ENCODE measurements around the gene ZC3H7A. TPM values are rescaled to one million over a fixed set of nuclear protein-coding genes. Genes with fewer than 3 reads are reported as not detected.

The ZC3H7A gene
- total and polyA plus RNA-seq, 2 of the 13 experiments (the other 11 are each of a cell fraction or from before 2014, with no cell fraction given): 29.2 to 36.8 TPM

- TF ChIP-seq E2F2 (CRISPR knock-in tag; IDR thresholded peaks at IDR 0.05; ENCODE audit: borderline replicate concordance) (no peak; the same call in 1 of the 2 replicates), NCOA2 (CRISPR knock-in tag; IDR thresholded peaks at IDR 0.05) (peak; percentile 37; the same call in 1 of the 2 replicates), SUZ12 (IDR thresholded peaks at IDR 0.05; ENCODE audit: low read depth, low read length) (no peak), EP300 (IDR thresholded peaks at IDR 0.05; ENCODE audit: low read depth in 2 of 2, low read length in 2 of 2) (peak in 1 of 2 experiments; percentile 63), EP300 (CRISPR knock-in tag; IDR thresholded peaks at IDR 0.05; ENCODE audit: borderline replicate concordance) (0 out of 2 replicates have a peak, but pooled peaks have one; percentile 59), ZBTB2 (CRISPR knock-in tag; IDR thresholded peaks at IDR 0.05; ENCODE audit: low read depth) (peak; percentile 97), ZNF687 (CRISPR knock-in tag; IDR thresholded peaks at IDR 0.05) (peak; percentile 93), ZNF24 (IDR thresholded peaks at IDR 0.05) (peak; percentile 75; the same call in 1 of the 2 replicates), ARNT (IDR thresholded peaks at IDR 0.05) (no peak), ZBTB10 (CRISPR knock-in tag; IDR thresholded peaks at IDR 0.05; ENCODE audit: borderline replicate concordance) (peak; percentile 1; the same call in 1 of the 2 replicates), EEA1 (CRISPR knock-in tag; IDR thresholded peaks at IDR 0.05; ENCODE audit: borderline replicate concordance) (peak; percentile 84; the same call in 1 of the 2 replicates), HMG20B (CRISPR knock-in tag; conservative IDR thresholded peaks at IDR 0.05) (0 out of 2 replicates have a peak, but pooled peaks have one; percentile 54), KMT2A (CRISPR knock-in tag; IDR thresholded peaks at IDR 0.05) (0 out of 2 replicates have a peak, but pooled peaks have one; percentile 15), DPF2 (CRISPR knock-in tag; IDR thresholded peaks at IDR 0.05; ENCODE audit: borderline replicate concordance, low read depth) (no peak; the same call in 1 of the 2 replicates), ZNF446 (CRISPR knock-in tag; IDR thresholded peaks at IDR 0.05) (peak; percentile 52), RAD21 (CRISPR knock-in tag; IDR thresholded peaks at IDR 0.05) (peak; percentile 89), TCF7L2 (IDR thresholded peaks at IDR 0.05; ENCODE audit: low read depth, low read length) (no peak), ZNF33B (CRISPR knock-in tag; IDR thresholded peaks at IDR 0.05) (no peak; the same call in 1 of the 2 replicates), ZNF678 (CRISPR knock-in tag; IDR thresholded peaks at IDR 0.05) (peak; percentile 92), ISX (CRISPR knock-in tag; conservative IDR thresholded peaks at IDR 0.05) (no peak; the same call in 1 of the 2 replicates)
Measured at GRCh38 chr16:11742536-11743307, 54.3 kb downstream of the ZC3H7A start, which contains the start of gene TXNDC11 (continued).

Measured in HepG2 (cell line).